Endothelial cell of hepatic sinusoid (primary cell): ENCODE data around the gene ZNF521.

ENCODE experiments used
- in situ Hi-C: cut with HindIII; loops from 2 replicates; pipeline ENCODE4 v1.10.0; 2017; ENCODE audit warnings: low sequenced_read_pairs

The ZNF521 gene

GRCh38 chr18:25230658-25231326, 121.2 kb downstream of the ZNF521 start:
- in situ Hi-C loops = no loop called here

DNA sequence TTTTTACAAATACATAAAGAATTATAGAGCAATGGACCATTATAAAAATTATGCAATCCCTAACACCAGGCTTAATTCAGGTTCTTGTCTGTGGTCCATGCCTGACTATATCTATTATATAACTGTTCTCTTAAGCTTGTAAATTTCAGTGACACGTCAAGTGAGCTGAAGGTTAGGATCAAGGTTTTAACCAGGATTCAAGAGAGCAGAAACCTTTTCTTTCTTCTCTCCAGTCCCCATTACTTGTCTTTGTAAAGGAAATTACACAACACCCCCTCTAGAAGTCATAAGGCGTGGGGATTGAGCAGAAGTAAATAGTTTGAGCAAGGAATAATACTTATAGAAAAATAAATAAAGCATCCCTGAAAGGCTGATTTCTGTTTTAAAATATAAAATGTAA, 122.0 kb downstream of the ZNF521 start:
- in situ Hi-C loops = no loop called here

GRCh38 chr18:25229081-25229480, 122.9 kb downstream of the ZNF521 start:
- in situ Hi-C loops = no loop called here

GRCh38 chr18:25228410-25228809, 123.6 kb downstream of the ZNF521 start:
- in situ Hi-C loops = no loop called here

- in situ Hi-C loops = no loop called here
Measured at GRCh38 chr18:25225151-25225550, 126.8 kb downstream of the ZNF521 start.

DNA sequence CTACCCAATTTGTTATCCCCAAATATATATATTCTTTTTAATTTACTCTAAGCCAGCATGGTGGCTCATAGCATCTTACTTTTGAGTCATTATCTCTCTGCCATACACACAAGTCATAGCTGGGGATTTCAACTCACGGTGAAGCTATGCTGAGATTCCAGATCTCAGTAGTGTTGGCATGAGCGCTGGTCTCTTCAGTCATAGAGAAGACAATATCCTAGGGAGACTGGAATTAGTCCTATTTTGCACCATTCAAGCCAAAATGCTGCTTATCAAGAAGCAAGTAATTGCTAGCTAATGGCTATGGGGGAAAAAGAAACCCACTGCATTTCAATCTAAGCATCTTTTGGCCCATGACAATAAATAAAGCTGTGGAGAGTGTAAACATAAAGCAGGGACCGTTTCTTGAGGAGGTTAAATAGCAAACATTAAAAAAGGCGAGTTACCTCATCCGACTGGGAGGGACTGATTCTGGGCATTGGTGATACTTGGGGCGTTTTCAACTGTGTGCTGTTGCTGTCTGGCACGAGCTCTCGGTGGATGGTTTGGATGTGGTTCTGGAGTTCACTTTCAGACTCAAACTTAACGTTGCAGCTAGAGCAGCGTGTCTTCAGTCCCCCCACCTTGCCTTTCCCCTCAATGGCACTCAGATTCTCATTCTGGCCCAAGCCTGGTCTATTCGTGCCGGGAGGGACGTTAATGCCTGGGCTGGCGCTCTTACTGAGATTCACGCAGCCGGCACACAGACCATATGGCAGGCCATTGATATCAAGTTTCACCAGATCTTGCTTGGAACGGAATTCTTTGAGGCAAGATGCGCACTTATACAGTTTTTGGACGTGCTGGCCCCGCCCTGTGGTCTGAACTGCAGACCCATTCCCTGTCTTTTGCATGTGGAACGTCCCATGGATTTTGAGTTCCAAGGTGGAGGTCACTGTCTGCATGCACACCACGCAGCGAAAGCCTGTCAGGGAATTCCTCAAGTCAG, 127.8 kb downstream of the ZNF521 start:
- in situ Hi-C loops = no loop called here

- in situ Hi-C loops = no loop called here
Measured at GRCh38 chr18:25223211-25223610, 128.8 kb downstream of the ZNF521 start.

DNA sequence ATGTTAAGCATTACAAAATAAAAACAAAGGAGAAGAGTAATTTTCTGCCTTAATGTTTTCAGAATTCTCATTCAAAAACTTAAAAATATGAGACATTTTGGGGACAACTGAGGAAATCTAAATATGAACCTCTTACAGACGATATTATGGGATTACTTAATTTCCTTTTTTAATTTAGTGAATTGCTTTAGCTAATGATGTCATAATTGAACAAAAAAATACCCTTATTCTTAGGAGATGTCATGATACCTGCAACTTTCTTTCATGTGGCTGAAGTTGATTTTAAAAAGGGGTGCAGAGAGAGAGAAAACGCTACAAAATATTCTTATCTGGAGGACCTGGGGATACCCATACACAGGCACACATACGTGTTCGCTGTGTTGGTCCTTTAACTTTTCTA, 129.3 kb downstream of the ZNF521 start:
- in situ Hi-C loops = no loop called here

DNA sequence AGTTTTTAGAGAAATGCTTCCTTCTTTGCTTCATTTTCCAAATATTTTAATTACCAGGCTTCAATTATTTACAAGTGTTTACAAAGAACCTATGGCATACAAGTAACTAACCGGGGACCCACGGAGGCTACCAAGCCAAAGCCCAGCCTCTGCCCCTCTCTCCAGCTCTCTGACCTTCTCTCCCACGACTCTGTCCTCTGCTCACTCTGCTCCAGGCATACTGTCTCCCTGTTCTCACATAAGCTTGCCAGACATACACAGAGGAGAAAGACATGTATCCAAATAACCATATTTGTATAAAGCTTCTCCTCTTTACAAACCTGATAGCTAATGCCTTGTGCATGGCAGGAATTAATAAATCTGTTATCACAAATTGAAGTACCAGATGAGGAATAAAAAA, 141.3 kb downstream of the ZNF521 start:
- in situ Hi-C loops = no loop called here

DNA sequence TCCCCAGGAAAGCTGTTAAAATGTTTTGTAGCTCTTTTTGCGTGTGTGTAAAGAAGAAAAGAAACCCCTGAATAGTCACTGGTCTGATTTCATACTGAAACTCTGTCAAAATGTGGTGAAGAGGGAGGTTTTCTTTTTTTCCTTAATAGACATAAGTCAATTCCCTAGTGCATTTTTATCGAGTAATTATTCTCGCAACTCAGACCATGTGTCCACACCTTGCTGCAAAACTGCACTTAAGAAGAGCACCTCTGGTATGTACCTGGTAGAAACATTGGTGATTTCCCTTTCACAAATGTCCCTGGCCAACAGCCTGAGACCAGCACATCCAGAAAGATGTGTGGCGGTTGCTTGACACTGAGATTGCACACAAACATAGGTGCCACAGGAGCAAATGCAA, 159.9 kb downstream of the ZNF521 start:
- in situ Hi-C loops = no loop called here

DNA sequence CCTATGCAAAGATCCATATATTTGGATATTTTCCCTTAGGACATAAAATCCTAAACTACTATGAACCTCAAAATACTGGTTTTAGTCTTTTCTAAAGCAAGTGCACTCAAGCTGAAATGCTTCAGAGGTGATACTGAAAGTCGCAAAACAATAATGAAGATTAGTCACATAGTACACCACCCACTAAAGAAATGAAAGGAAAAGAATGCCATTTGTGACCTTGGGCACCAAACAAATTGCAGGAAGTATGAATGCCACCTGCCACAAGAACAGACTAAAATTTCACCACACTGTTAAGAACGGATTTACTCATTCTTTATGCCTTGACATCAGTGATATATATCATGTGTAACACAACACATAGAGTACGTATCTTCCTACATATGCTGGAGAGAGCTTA, 161.5 kb downstream of the ZNF521 start:
- in situ Hi-C loops = no loop called here

DNA sequence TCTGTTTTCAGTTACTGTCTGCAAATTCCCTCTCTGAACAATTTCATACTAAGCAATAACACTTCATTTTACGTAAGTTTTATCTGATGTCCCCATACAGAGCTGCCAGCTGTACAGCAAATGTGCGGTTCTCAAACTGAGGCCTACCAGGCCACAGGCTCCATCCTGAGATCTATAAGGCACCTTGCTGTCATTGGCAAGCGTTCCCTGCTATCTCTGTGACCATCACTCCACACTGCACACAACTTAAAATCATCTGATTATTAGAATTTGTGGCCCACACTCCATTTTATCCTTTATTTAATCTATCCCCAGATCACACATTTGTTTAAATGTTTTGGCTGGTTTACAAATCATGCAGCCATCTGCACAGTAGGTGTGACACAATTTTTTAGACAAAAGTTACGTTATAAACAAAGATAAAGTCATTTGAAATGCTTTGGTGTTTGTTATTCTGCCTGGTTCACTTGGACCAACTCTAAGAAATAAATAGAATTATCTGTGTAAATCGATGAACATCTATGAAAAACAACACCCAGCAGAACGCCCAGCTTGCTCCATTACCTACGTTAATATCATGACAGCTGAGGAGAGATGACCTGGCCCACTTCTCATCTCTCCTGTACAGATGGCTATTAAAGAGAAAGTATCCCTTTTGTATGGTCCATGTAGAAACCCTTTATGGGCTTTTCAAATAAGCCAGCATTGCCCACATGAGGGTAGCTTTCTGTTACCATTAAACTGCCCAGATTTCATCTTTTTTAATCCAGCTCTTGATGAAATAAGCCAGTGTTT, 162.4 kb downstream of the ZNF521 start:
- in situ Hi-C loops = no loop called here

- in situ Hi-C loops = no loop called here
Measured at GRCh38 chr18:25187521-25188192, 164.3 kb downstream of the ZNF521 start.

- in situ Hi-C loops = no loop called here
Measured at GRCh38 chr18:25186871-25187270, 165.1 kb downstream of the ZNF521 start.

DNA sequence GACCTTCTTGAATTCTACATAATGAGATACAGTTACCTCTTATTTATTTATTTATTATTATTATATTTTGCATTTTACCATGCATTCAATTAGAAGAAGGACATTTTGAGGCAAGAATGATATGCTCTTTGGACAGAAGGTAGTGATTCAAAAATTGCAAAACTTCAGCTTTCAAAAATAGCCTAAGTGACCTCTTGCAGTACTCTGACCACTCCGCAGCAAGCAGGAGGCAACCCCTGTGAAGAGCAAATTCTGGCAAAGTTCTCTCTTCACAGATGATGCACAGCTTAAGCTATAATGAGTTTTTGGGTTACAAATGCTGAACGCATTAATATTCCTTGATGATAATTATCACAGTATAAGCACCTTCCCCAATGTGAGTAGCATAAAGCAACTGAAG, 170.0 kb downstream of the ZNF521 start:
- in situ Hi-C loops = no loop called here

- in situ Hi-C loops = no loop called here
Measured at GRCh38 chr18:25181581-25181980, 170.4 kb downstream of the ZNF521 start.

DNA sequence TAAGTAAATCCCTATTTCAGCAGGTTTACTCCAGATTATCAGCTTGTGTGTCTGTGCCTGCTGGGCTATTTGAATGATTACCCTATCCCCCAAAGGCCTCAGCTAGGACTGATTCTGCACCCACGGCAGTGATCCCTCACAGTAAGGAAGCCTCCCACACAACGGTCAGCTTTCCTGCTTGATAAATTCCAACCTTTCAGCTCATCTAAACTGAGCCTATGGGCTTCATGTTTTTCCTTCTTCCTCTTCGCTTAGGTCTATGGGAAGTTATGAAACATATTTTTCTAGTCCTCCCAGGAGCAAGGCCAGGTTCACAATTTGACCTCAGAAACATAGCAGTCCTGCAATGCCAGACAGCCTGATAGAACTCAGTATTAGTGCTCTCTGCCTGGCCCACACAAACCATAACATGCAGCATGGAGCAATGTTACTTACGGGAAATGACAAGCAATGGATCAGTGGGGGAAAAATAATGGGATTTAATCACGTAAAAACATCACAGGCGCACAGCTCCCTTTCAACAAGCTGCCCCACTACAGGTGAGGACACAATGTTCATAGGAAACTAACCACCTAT, 170.9 kb downstream of the ZNF521 start:
- in situ Hi-C loops = no loop called here

DNA sequence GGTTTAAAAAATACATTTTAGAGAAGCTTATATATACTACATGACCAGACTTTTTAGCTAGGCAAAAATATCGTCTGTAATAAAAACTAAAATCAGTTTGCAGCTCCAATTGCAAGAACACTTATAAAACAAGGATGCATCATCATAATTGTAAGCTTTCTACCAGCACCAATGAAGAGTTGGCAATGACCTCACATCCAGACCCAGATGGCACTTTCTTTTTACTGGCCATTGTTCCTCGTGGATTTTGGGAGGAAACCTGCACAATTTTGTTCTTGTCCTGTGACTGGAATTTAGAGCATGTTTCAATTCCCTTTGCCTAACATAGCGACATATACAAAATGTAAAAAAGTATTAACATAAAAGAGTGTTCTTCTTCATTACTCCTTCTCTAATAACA, 174.3 kb downstream of the ZNF521 start:
- in situ Hi-C loops = no loop called here

DNA sequence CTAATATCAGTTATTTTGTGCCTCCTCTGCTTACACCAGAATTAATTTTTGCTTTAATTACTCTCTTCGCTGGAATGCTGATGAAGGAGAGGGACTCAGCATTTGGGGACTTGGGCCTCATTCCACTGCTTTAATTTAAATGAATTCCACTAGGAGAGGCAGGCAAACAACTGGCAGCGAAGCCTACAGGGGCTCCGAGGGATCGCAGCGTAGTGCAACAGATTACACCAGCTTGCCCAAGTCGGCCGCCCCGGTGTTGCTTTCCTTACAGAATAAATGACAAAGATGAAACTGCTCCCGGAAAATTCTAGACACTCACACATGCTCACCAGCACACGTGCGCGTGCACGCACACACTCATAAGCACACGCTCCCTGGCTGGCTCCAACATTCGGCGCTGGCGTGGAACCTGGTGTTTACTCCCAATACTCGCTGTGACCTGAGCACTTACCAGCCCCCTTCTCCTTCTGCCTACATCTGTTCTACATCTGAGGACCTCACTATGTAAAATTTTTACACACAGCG, 175.4 kb downstream of the ZNF521 start:
- in situ Hi-C loops = no loop called here
